ENCODE measurements around the gene STRA6. TPM values are rescaled to one million over a fixed set of nuclear protein-coding genes. Genes with fewer than 3 reads are reported as not detected.

The STRA6 gene
- total and polyA plus RNA-seq, 7 donors: 0.05 TPM; not detected in 6

GRCh38 chr15:74133694-74134386 lies 68.7 kb downstream of the STRA6 start:
- Histone ChIP-seq H3K27ac (no peak overlapping the region), H3K4me3 (no peak overlapping the region), H3K9me3 (no peaks in the 10 kb centered on the region), H3K4me1 (no peaks in the 10 kb centered on the region), H3K27me3 (ENCODE audit: insufficient read depth in 3 of 3, low read length in 2 of 3) (peaks cover 0 to 86% (median 51%) of the 10 kb centered on the region in 3 donors), H3K36me3 (ENCODE audit: insufficient read depth in 1 of 2, low read depth in 1 of 2) (no peaks in the 10 kb centered on the region)
- TF ChIP-seq, protein P1, sequence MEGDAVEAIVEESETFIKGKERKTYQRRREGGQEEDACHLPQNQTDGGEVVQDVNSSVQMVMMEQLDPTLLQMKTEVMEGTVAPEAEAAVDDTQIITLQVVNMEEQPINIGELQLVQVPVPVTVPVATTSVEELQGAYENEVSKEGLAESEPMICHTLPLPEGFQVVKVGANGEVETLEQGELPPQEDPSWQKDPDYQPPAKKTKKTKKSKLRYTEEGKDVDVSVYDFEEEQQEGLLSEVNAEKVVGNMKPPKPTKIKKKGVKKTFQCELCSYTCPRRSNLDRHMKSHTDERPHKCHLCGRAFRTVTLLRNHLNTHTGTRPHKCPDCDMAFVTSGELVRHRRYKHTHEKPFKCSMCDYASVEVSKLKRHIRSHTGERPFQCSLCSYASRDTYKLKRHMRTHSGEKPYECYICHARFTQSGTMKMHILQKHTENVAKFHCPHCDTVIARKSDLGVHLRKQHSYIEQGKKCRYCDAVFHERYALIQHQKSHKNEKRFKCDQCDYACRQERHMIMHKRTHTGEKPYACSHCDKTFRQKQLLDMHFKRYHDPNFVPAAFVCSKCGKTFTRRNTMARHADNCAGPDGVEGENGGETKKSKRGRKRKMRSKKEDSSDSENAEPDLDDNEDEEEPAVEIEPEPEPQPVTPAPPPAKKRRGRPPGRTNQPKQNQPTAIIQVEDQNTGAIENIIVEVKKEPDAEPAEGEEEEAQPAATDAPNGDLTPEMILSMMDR (IDR thresholded peaks at IDR 0.05): no peak
- DNase-seq (no peak), ATAC-seq (no peak)
- intact Hi-C loops (cut with DNase I): no loop called here
- 23 to 35% (median 25%) methylated on average over 65 to 71 of the region's 71 CpGs for WGBS, 3 donors

- DNase-seq (peak in 1 of 2 donors; percentile 45), ATAC-seq (no peak)
- H3K9me3 ChIP-seq: no peaks in the 10 kb centered on the region
- intact Hi-C loops (cut with DNase I): no loop called here
- H3K27me3 ChIP-seq (ENCODE audit: insufficient read depth in 3 of 3, low read length in 2 of 3): peaks cover 0 to 95% (median 52%) of the 10 kb centered on the region in 3 donors
- H3K4me1 ChIP-seq: peaks cover 3% of the 10 kb centered on the region
- TF ChIP-seq, protein P1 (IDR thresholded peaks at IDR 0.05): no peak
- H3K27ac ChIP-seq: no peak overlapping the region
- H3K36me3 ChIP-seq (ENCODE audit: insufficient read depth in 1 of 2, low read depth in 1 of 2): no peaks in the 10 kb centered on the region
- WGBS, 3 donors: 23 to 25% (median 24%) methylated on average over 90 of the region's 90 CpGs
- no peak overlapping the region for H3K4me3 ChIP-seq
Measured at GRCh38 chr15:74132681-74133651, 69.6 kb downstream of the STRA6 start.

DNA sequence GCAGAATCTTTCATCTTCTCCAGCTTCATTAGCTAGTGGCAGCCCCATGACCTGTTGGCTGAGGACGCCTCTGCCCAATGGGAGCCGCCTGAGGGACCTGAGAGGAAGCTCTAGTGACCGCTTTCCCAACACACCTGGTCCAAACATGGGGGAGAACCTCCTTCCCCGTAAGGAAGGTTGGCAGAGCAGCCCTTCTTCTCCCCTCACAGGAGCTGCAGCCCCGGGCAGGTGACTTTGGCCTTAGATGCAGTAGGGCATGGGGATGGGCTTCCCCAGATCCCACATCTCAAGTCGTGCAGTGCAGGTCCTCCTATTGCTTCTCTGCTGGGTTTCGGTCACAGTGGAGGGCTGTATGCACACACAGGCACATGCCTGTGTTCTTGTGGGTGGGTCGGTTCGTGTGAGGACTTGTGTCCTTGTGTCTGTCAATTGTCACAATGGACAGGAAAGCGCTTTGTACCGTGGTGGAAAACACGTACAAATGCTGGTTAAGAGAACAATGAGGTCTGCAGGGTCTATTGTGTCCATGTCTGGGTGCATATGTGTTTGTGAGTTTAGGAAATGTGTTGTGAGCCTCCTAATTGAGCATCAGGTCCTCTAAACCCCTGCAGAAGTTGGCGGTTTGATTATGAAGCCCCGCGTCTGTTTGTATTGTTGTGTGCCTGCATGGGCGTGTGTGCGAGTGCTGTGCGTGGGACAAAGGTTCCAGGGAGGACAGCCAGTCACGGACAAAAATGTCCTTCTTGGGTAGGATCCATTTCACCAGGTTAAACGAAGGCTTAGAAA lies 70.8 kb downstream of the STRA6 start:
- DNase-seq: no peak
- H3K27me3 ChIP-seq (ENCODE audit: insufficient read depth in 3 of 3, low read length in 2 of 3): peaks cover 0 to 91% (median 48%) of the 10 kb centered on the region in 3 donors

More for the DNA sequence above, 70.8 kb downstream of the STRA6 start:
- ATAC-seq: no peak
- intact Hi-C loops (cut with DNase I): no loop called here
- Histone ChIP-seq H3K4me3 (peak overlapping the region; percentile 44), H3K4me1 (peaks cover 4% of the 10 kb centered on the region), H3K9me3 (no peaks in the 10 kb centered on the region), H3K27ac (no peak overlapping the region), H3K36me3 (ENCODE audit: insufficient read depth in 1 of 2, low read depth in 1 of 2) (no peaks in the 10 kb centered on the region)
- WGBS, 3 donors: 16 to 26% (median 17%) methylated on average over 20 of the region's 20 CpGs
- TF ChIP-seq, protein P1 (IDR thresholded peaks at IDR 0.05): no peak
